Mucosa of stomach (tissue), 1 donor: ENCODE measurements around the gene GPRIN2.

Experiments used
- H3K27me3 ChIP-seq: one replicate; pipeline ENCODE4 v1.7.0; 2013; ENCODE audit warnings: mild to moderate bottlenecking, low read length; ENCODE audit not compliant: control insufficient read depth, insufficient read depth
- H3K36me3 ChIP-seq: one replicate; pipeline ENCODE4 v1.7.0; 2013; ENCODE audit warnings: low read length; ENCODE audit not compliant: control insufficient read depth, insufficient read depth
- H3K4me1 ChIP-seq: one replicate; pipeline ENCODE4 v1.7.0; 2013; ENCODE audit warnings: mild to moderate bottlenecking, low read length; ENCODE audit not compliant: control insufficient read depth, insufficient read depth
- H3K4me3 ChIP-seq: one replicate; pipeline ENCODE4 v1.7.0; 2013; ENCODE audit warnings: low read length
- H3K9ac ChIP-seq: one replicate; pipeline ENCODE4 v1.7.0; 2013; ENCODE audit warnings: mild to moderate bottlenecking, low read length, moderate library complexity
- H3K9me3 ChIP-seq: one replicate; pipeline ENCODE4 v1.7.0; 2013; ENCODE audit warnings: mild to moderate bottlenecking, low read length, moderate library complexity; ENCODE audit not compliant: control insufficient read depth
- donor health status: Pancreatic carcinoma.

Gene GPRIN2

DNA sequence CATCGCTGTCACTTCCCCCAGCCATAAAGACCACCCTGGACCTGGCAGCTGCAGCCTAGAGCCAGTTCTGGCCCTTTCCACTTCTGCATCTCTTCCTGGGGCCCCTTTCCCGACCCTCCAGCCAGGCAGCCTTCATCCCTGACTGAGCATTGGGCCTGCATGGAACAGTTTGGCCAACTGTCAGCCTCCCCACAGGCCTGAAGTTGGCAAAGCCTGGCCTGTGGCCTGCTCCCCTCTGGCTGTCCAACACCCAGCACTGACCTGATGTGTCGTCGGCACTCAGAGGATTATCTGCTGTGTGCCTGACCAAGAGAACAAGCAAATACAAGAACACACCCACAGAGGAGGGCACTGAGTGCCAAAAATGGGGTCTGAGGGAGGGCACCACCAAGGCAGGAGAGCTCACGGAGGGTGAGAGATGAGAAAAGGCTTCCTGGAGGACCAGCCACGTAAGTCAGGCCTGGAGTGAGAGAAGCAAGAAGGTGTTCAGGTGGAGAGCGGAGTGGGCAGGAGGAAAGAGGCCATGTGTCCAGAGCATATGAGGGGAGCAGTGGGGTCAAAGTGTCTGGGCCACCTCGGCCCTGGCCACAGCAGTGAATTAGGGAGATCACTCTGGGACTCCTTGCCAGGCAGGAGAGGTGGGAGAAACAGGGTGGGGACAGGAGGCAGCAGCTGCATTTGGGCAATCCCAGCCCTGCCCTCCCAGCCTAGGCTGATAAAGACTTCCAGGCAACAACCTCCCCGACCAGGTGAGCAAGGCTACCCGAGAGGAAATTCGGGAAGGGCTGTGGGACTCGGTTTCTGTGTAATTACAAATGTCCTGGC lies 4.5 kb downstream of the GPRIN2 start:
- H3K27me3 ChIP-seq, result peaks cover 14% of the 10 kb centered on the region

DNA sequence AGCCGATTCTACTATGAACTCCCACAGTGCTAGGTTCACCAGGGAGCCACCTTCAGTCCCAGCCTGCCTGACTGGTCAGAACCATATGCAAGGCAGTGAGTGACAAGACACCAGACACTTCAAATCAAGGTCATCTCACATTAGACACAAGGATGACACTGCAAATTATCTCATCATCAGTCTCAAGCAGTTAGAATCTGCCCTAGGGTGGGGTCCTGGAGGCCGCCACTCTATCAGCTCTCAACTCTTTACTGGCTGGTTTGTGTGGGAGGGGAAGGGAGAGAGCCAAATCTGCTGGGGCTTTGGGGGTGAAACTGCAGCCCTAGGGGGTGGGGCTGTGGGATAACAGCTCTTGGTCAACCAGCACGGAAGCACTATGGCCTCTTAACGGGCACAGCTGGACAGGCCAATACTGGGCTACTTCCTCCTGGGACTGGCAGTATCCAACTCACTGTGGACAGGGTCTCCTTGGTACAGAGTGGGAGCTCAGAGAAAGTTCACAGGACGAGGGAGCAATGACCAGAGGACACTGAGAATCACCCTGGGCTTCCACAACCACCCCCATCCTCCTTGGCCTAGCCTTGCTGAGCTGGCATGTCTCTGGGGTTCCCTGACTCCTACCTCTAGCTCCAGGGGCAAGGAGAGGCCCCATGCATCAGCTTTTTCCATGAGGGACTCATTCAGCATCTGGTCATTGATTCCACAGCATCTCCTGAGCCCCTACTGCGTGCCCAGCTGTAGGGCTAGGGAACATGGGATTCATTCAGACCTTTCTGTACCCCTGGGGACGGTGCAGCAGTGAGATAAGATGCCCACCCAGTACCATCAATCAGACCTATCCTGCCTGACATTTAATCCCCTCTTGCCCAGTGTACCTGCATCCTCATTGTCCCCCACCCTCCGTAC lies 5.4 kb downstream of the GPRIN2 start:
- Histone ChIP-seq H3K9ac (no peak overlapping the region), H3K36me3 (peaks cover 3% of the 10 kb centered on the region), H3K4me1 (peaks cover 50% of the 10 kb centered on the region), H3K27me3 (peaks cover 9% of the 10 kb centered on the region), H3K4me3 (no peak overlapping the region), H3K9me3 (no peaks in the 10 kb centered on the region)

More for the DNA sequence above, 4.5 kb downstream of the GPRIN2 start:
- peaks cover 54% of the 10 kb centered on the region for H3K4me1 ChIP-seq
- no peak overlapping the region for H3K4me3 ChIP-seq
- no peak overlapping the region for H3K9ac ChIP-seq
- H3K9me3 ChIP-seq, result no peaks in the 10 kb centered on the region
- peaks cover 3% of the 10 kb centered on the region for H3K36me3 ChIP-seq

DNA sequence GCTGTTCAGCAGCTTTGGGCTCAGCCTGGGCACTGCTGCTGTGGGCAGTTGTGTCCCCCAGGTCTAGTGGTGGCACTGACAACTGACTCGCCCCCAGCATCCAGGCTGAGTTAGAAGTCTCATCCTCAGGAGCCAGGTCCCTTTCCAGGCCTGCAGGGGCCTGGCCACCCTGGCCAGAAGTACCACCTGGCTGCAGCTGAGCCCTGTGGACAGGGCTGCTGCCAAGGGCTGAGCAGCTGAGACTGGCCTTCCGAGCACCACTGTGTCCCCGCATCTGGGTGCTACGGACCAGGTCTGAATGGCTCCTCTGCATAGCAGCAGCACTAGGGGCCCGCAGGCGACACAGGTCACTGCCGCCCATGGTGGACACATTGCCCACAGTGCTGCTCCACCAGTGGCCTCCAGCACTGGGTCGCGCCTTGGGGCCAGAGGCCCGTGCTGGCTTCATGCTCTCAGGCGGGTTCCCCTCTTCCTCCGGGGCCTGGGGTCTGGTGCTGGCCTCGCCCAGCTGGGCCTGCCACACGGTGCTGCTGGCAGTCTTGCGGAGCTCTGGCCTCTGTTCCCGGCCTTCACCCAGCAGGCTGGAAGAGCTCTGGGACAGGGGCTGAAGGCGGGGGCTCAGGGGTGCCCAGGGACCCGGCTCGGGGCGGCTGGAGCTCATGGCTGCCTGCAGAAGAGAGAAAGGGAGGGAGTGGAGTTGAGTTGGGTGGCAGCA lies 6.2 kb downstream of the GPRIN2 start:
- Histone ChIP-seq H3K4me3 (no peak overlapping the region), H3K9ac (no peak overlapping the region), H3K27me3 (peaks cover under 1% of the 10 kb centered on the region)

GRCh38 chr10:46549171-46550075 lies 7.0 kb downstream of the GPRIN2 start:
- Histone ChIP-seq H3K9me3 (no peaks in the 10 kb centered on the region), H3K4me1 (peaks cover 52% of the 10 kb centered on the region), H3K36me3 (peaks cover 3% of the 10 kb centered on the region), H3K27me3 (no peaks in the 10 kb centered on the region), H3K9ac (no peak overlapping the region), H3K4me3 (no peak overlapping the region)

More for the DNA sequence above, 6.2 kb downstream of the GPRIN2 start:
- Histone ChIP-seq H3K4me1 (peaks cover 45% of the 10 kb centered on the region), H3K9me3 (no peaks in the 10 kb centered on the region), H3K36me3 (peaks cover 3% of the 10 kb centered on the region)

DNA sequence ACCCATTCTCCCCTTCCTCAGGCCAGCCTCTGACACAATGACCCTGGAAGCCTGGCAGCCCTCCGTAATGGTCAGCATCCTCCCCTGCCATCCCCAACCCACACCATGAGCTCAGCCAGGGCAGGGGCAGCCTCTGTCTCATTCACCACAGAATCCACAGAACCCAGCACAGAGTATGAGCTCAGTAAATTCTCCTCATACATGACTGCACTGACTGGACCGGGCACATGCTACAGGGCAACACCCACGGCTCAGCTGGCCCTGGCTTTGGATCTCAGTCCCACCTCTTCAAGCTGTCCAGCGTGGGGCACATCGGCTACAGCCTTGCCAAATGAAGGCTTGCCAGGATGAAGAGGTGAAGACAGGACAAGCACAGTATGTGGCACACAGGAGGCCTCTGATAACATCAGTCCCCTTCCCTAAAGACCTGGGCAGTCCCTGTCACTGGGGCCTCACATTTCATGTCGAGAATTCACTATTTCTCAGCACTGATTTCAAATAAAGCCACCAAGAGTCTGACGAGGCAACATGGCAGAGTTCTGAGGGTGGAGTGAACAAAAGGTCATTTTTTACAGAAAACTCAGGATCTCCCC lies 7.9 kb downstream of the GPRIN2 start:
- no peak overlapping the region for H3K4me3 ChIP-seq
- peaks cover 3% of the 10 kb centered on the region for H3K36me3 ChIP-seq
- peaks cover 52% of the 10 kb centered on the region for H3K4me1 ChIP-seq
- no peak overlapping the region for H3K9ac ChIP-seq
- no peaks in the 10 kb centered on the region for H3K27me3 ChIP-seq
- no peaks in the 10 kb centered on the region for H3K9me3 ChIP-seq

DNA sequence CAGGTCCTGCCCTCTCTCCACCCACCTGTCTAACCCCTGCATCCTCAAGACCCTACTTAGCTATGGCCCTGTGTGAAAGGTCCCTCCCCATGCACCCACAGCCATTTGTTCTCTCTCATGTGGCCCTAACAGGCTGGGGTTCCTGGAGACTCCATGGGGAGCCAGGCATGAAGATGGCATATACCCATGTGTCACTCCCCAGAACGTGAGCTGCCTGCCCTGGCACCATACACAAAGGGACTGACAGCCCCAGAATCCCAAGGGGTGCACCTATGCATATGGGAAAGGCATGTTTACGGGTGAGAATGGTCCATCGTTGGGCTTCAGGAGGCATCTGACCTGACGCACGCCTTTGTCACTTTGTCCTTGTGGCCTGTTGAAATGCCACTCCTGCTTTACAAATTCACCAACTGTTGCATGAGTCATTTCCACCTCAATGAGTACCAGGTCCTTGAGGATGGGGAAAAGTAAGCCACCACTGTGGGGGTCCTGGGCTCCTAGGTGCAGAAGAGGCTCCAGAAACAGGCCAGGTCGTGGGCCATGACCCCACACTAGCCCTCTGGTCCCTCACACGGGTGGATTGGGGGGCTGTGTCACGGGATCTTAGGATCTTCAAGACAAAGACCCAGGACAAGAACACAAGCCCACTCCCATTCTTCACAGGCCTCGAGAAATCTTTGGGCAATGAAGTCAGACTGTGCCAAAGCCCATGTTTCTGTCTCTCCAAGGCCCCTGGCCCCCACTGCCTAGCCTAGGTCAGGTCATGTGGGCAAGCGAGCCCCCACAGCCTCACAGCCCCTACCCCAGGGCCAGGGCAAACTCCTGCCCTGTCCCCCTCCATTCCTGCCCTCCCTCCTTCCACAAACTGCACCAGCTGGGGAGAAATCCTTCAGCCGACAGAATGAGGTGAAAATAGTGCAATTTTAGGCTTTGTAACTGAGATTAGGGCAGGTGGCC lies 8.6 kb downstream of the GPRIN2 start:
- Histone ChIP-seq H3K4me1 (peaks cover 46% of the 10 kb centered on the region), H3K27me3 (no peaks in the 10 kb centered on the region), H3K36me3 (peaks cover 3% of the 10 kb centered on the region), H3K4me3 (no peak overlapping the region), H3K9me3 (no peaks in the 10 kb centered on the region), H3K9ac (no peak overlapping the region)

DNA sequence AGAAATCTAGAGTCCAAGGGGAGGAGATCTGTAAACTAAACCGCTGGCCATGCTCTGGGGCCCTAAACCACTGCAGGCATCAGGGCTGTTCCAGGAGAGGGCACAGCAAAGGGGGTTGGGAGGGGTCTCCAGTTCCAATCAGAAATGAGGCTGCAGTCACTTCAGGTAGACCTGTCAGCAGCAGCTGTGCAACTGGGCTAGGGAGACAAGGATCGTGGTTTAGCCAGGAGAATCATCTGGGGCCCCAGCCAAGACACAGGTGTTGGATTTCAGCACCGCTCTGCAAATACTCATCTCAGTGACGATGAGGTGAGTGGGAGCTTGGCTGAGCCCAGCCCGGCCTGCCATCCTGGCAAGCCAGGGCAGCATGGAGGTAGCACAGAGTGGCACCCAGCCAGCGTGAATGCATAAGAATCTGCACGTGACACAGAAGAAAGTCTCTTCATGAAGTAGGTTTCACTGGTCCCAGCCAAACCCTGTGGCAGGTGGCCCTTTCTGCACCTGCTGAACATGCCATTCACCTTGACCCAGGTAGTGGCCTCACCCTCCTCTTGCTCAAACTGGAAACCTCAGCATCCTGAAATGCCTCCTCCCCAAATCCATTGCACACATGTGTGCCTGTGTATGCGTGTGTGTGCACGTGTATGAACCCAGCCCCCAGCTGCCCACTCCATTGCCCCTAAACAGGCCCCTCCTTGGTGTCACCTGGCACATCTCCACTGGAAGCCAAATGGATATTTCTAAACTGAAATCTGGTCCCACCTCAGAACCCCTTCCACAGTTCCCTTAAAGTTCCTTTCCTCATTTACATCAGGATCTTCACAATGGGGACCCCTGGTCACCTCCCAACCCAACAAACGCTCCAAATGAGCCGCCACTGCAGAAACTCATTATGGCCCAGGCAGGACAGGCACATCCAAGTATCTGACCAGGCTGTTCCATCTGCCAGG lies 9.6 kb downstream of the GPRIN2 start:
- Histone ChIP-seq H3K4me1 (peaks cover 36% of the 10 kb centered on the region), H3K36me3 (peaks cover under 1% of the 10 kb centered on the region), H3K27me3 (no peaks in the 10 kb centered on the region), H3K9me3 (no peaks in the 10 kb centered on the region), H3K4me3 (no peak overlapping the region), H3K9ac (no peak overlapping the region)

DNA sequence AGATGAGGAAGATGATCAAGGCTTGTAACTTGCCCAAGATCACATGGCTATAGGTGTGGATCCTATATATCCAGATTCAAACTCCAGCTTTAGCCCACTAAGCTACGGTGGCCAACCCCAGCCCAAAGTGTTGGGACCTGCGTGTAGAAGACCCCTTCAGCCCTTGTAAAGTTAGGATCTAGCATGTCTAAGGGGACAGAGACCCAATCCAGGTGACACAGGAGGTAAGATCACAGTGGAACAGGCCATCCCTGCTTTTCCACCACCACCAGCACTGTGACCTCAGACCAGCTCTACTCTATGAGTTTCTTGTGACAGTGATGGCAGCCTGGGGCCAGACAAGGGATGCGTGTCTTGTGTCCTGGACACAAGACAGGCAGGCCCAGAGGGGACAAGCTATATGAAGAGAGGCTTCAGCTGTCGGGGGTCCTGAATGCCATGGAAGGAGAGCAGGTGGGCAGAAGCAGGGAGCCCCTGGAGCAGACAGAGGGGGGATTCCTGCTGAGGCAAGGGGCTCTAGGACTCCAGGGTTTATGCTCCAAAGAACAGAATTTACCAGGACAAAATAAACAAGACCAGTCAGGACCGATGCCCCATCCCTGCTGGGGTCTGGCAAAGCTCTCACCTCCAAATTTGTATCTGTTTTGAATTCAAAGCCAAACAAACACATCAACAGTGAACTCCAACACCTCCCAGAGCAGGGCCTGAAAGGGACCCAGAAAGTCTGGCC lies 10.4 kb downstream of the GPRIN2 start:
- no peaks in the 10 kb centered on the region for H3K9me3 ChIP-seq
- no peaks in the 10 kb centered on the region for H3K27me3 ChIP-seq
- H3K36me3 ChIP-seq, result no peaks in the 10 kb centered on the region
- no peak overlapping the region for H3K4me3 ChIP-seq
- H3K4me1 ChIP-seq, result peaks cover 31% of the 10 kb centered on the region
- no peak overlapping the region for H3K9ac ChIP-seq
